NCI-H2029 treated with DMSO at 0.1 percent for 48 hours (cell line): Measurements from ENCODE around the gene CDK7.
"Not testable (repeated sequence)": the region's sequence is repeated elsewhere in the genome, so short reads cannot be mapped to it uniquely, and the experiment has no call there.

ENCODE experiments used
- DNase-seq: peaks from one replicate; lab custom pipeline; 2025; lab: John Stamatoyannopoulos, UW

CDK7 gene

DNA sequence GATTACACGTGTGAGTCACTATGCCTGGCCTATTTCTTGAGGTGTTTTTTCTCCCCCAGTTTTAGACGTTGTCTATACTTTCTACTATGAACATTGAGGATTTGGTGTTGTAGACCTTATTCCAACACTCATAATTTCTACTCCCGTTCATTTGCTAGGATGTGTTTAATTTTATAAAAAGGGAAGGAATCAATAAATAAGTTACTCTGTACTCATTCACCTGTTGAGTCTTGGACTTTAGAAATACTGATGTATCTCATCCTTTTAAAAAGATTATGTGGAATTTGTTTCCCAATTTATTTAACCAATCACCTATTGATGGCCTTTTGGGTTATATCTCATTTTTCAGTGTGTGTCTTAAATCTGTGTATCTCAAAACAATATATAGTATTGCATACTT lies 3.2 kb downstream of the CDK7 start:
- DNase-seq, result no peak

- DNase-seq, result no peak
Observed at GRCh38 chr5:69238760-69239251, 4.1 kb downstream of the CDK7 start.

DNA sequence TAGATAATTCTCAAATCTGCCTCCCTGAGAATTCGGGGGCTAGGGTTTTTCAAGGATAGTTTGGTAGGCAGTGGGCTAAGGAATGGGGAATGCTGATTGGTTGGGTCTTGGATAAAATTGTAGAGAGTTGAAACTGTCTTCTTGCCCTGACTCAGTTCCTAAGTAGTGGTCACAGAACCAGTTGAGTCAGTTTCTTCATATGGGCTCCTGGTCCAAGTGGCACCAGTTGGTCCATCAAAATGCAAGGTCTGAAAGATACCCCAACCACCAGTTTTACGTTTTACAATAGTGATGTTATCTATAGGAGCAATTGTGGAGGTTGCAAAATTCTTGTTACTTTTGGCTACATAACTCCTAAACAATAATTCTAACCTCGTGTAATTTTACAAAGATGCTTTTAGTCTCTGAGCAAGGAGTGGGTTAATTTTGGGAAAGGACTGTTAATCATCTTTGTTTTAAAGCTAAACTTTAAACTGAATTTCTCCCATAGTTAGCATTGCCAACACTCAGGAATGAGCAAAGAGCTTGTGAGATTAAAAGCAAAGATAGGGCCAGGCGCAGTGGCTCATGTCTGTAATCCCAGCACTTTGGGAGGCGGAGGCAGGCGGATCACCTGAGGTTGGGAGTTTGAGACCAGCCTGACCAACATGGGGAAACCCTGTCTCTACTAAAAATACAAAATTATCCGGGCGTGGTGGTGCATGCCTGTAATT lies 7.7 kb downstream of the CDK7 start:
- no peak for DNase-seq

DNA sequence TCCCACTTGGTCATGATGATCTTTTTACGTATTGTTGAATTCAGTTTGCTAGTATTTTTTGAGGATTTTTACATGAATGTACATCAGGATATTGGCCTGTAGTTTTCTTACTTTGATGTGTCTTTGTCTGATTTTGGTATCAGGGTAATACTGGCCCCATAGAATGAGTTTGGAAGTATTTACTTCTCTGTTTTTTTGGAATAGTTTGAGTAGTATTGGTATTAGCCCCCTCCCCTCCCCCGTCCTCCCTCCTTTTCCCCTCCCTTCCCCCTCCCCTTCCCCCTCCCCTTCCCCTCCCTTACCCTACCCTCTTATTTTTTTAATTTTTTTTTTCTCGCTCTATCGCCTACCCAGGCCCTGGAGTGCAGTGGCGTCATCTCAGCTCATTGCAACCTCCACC lies 10.3 kb downstream of the CDK7 start:
- DNase-seq, result no peak

- no peak for DNase-seq
Observed at GRCh38 chr5:69248019-69248418, 13.3 kb downstream of the CDK7 start.

DNA sequence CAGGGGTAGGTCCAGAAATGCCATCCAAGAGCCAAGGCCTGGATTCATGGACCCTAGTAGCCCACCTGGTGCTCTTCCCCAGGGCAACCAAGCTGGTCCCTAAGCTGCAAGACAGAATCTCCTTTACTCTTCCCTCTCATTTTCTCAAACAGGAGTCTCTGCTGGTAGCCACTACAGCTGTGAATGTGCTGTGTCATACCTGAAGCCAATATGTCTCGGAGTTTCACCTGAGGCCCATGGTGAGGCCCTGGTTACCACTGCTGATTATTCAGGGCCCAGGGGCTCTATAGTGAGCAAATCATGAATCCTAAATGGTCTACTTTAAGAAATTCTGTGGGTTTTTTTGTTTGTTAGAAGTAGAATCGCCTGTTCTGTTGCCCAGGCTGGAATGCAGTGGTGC lies 15.9 kb downstream of the CDK7 start:
- DNase-seq, result no peak

DNA sequence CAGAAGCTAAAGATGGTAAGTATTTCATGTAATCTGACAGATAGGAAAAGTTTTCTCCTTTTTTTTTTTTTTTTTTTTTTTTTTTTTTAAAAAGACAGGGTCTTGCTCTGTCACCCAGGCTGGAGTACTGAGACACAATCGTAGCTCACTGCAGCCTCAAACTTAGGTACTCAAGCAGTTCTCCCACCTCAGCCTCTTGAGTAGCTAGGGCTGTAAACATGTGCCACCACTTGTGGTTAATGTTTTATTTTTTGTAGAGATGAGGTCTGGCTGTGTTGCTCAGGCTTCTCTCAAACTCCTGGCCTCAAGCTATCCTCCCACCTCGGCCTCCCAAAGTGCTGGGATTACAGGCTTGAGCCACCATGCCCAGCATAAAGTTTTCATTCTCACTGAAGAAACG lies 17.8 kb downstream of the CDK7 start:
- DNase-seq, result no peak

GRCh38 chr5:69255940-69256339 lies 21.3 kb downstream of the CDK7 start:
- not testable (repeated sequence) for DNase-seq

DNA sequence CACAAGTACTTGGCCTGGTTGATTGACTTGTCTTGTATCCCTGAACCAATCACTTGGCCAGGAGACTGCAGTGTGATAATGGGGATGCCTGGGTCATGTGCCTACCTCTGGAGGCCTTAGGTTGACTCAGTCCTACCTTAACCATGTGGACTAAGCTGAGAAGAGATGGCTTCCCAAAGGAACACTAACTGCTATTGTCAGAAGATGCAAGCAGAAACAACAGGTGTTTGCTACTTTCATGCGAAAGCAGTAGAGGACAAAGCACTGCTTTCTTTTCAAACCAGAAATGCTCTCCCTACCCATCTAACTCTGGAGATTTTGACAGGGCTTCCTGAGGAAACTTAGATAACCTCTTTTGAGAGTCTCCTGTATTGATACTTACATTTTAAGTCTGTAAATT lies 22.9 kb downstream of the CDK7 start:
- DNase-seq, result no peak

GRCh38 chr5:69261034-69261433 lies 26.3 kb downstream of the CDK7 start:
- no peak for DNase-seq

DNA sequence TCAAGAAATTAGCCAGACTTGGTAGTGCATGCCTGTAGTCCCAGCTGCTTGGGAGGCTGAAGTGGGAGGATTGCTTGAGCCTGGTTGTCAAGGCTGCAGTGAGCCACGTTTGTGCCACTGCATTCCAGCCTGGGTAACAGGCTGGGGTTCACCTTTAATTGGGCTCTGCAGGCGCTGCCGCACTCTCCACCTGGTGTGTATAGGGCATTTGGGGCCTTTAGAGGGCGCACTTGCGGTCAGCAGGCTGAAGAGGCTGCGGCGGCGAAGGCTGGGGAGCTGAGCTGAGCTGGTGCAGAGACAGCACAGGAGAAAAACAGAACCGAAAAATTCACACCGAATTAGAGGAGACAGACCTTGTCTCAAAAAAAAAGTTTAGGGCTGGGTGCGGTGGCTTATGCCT lies 31.2 kb downstream of the CDK7 start:
- no peak for DNase-seq

DNA sequence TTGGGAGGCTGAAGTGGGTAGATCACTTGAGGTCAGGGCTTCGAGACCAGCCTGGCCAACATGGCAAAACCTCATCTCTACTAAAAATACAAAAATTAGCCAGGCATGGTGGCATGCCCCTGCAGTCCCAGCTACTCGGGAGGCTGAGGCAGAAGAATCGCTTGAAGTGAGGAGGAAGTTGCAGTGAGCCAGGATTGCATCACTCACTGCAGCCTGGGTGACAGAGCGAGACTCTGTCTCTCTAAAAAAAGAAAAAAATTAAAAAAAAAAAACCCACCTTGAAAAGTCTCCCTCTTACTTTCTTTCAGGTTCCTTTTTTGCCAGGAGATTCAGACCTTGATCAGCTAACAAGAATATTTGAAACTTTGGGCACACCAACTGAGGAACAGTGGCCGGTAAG lies 34.2 kb downstream of the CDK7 start:
- no peak for DNase-seq

DNA sequence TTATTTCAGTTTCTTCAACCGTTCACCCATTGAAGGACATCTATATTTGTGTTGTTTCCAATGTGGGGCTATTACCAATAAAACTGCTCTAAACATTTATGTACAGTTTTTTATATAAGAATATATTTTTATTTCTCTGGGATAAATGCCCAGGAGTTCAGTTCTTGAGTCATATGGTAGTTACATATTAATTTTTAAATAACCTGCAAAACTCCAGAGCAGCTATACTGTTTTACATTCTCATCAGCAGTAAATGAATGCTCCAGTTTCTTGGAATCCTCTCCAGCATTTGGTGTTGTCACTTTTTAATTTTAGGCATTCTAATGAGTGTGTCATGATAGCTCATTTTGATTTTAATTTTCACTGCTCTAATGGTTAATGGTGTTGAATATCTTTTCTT lies 36.2 kb downstream of the CDK7 start:
- DNase-seq, result no peak

DNA sequence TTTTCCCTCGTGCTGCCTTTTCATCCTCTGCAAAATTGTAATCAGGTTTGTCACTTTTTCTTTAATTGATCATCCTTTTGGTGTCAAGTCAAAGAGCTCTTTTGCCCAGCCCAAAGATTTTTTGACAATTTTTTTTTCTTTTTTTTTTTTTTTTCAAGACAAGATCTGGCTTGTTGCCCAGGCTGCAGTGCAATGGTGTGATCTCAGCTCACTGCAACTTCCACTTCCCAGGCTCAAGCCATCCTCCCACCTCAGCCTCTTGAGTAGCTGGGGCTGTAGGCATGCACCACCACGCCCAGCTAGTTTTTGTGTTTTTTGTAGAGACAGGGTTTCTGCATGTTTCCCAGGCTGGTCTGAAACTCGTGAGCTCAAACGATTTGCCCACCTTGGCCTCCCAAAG lies 36.7 kb downstream of the CDK7 start:
- no peak for DNase-seq

DNA sequence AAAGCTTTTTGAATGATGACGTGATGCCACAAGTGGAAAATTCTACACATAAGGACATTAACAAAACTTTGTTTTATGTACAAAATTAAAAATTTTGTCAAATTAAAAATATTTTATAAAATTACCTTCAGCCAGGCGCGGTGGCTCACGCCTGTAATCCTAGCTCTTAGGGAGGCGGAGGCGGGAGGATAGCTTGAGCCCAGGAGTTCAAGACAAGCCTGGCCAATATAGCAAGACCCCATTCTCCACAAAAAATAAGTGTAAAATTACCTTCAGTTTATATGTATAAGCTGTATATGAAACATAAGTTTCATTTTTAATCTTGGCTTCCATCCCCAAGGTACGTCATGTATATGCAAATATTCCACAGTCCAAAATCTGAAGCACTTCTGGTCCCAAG lies 40.9 kb downstream of the CDK7 start:
- no peak for DNase-seq

GRCh38 chr5:69276422-69277174 lies 41.9 kb downstream of the CDK7 start:
- DNase-seq, result no peak

DNA sequence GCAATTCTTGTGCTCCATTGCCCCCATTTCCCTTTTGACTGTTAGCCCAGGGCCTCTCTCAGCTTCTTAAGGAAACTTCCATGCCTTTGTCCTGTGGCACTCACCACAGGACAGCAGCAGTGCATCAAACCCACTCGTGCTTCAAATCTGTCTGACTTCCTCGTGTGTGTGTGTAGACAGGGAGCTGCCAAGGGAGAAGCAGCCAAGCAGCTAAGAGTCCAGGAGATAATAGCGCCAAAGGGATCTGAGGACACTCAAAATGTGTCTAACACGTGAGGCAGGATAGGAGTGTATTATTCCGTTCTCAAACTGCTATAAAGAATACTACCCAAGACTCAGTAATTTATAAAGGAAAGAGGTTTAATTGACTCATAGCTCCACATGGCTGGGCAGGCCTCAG lies 44.8 kb downstream of the CDK7 start:
- DNase-seq, result no peak

DNA sequence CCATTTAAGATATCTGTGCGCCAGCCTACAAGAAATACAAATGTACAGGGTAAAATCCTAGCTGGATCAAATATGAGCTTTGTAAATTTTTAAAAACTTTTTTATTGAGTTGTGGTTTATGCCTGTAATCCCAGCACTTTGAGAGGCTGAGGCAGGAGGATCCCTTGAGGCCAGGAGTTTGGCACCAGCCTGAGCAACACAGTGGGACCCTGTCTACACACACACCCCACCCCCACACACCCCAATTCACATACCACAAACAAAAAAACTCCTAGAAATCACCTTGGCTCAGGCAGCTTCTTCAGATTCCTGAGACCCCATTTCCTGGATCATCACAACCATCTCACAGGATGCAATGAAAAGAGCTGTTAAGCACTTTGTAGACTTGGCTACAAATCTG lies 46.4 kb downstream of the CDK7 start:
- DNase-seq, result no peak

DNA sequence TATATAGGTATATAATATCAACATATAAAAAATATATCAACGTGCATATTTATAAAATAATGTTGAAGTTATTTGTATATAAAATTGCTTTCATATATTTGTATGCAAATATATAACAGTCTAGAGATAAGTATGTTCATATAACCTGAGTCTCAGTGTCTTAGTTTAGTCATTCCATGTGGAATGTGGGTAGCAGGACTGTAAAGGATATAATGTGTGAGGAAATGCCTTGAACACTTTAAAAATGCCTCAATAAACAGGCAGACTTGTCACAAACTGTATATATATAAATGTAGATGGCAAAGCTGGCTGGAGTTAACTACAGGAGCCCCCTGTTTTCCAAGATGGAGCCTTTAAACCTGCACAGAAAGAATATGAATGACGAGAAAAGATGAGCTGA lies 49.5 kb downstream of the CDK7 start:
- no peak for DNase-seq

DNA sequence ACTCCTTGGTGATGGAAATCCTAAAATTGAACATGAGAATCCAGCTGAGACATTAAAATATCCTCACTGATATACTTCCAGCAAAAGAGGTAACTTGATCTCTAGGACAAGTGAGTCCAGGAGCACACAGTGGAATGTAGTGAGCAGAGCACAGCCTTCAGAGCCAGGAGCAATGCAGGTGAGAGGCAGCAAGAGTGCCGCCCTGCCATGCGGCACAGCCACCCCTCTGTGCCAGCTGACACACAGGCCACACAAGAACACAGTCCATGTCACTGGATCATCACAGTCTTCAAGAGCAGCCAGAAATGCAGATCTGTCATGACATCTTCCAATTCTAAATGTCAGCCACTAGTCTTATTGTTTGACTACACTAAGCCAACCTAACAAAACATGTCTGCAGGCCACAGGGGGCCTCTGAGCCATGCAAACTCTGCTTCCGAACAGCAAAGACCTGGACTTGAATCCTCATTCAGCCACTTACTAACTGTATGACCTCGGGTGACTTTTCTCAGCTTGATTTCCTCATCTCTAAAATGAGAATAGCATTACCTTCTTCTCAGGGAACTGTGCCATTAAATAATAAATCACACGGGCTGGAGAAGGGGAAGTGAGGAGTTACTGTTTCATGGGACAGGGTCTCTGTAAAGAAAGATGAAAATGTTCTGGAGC lies 50.9 kb downstream of the CDK7 start:
- no peak for DNase-seq

DNA sequence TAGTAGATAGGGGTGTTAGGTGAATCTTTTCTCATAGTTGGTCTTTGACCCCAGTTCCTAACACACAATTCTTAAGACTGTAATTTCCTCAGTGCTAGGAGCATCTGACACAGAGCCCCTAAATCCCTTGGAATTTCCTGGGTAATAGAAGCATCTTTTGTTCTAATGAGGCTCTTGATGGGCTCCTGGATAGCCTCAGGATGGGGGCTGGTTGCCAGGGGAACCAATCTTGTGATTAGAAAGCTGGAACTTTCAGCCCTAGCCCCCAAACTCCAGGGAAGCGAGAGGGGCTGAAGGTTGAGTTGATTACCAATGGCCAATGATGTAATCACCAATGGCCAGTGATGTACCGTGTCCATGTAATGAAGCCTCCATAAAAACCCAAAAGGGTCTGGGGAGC lies 53.4 kb downstream of the CDK7 start:
- DNase-seq, result no peak

- no peak for DNase-seq
Observed at GRCh38 chr5:69288688-69289087, 54.0 kb downstream of the CDK7 start.

GRCh38 chr5:69292306-69292705 lies 57.6 kb downstream of the CDK7 start:
- no peak for DNase-seq
